GM12878 (cell line): ENCODE data around the gene RNF181. TPM values are rescaled to one million over a fixed set of nuclear protein-coding genes. Genes with fewer than 3 reads are reported as not detected.
"Not testable (repeated sequence)": the region's sequence is repeated elsewhere in the genome, so short reads cannot be mapped to it uniquely, and the experiment has no call there.

Source experiments
- ATAC-seq: fragments of 200-7000 bp; cut with Tn5 transposase; 3 replicates; pipeline ENCODE4 v1.9.1; 2020; ENCODE audit warnings: mild to moderate bottlenecking, moderate library complexity
- BruUV-seq: library from RNA; stranded (reverse); fragments of 400-500 nt; replicated peaks from 2 replicates; lab custom pipeline; 2021; lab: Mats Ljungman, UMichigan
- CTCF ChIA-PET: fragments of 300-600 bp; sonication (Branson Sonifier 250); formaldehyde crosslinking; extraction: SDS; loops from one replicate; lab custom pipeline; 2021; ENCODE audit warnings: inconsistent platforms; lab: Yijun Ruan, JAX
- POLR2A ChIA-PET: fragments of 350-600 bp; formaldehyde crosslinking; extraction: SDS; loops from one replicate; lab custom pipeline; 2021; ENCODE audit warnings: inconsistent platforms; lab: Charles Lee
- RAD21 ChIA-PET: fragments of 300-600 bp; sonication (Branson Sonifier 250); formaldehyde crosslinking; loops from one replicate; lab custom pipeline; 2023; ENCODE audit warnings: antibody characterized with exemption; ENCODE audit not compliant: unreplicated experiment; lab: Charles Lee
- SMC1A ChIA-PET: fragments of 300-600 bp; sonication (Branson Sonifier 250); formaldehyde crosslinking; loops from one replicate; lab custom pipeline; 2023; ENCODE audit not compliant: unreplicated experiment, uncharacterized antibody; lab: Charles Lee
- DNase-seq: peaks from one replicate; pipeline ENCODE4 v3.0.0-alpha.2; 2011; ENCODE audit warnings: low read depth, low spot score
- FAIRE-seq: peaks from 3 replicates; lab custom pipeline; 2011; peaks lifted over from hg19 to GRCh38; lab: Jason Lieb, UNC
- H2AFZ ChIP-seq: 2 replicates; pipeline ENCODE4 v1.6.0; 2011; ENCODE audit warnings: low read depth, low read length, control low read depth; ENCODE audit not compliant: control insufficient read depth
- H3K27ac ChIP-seq: 2 replicates; pipeline ENCODE4 v1.5.1; 2011; ENCODE audit warnings: control low read depth; ENCODE audit not compliant: control insufficient read depth, insufficient read depth
- H3K27me3 ChIP-seq, 2 experiments: replicated peaks in 1 of 2; 2 replicates each; pipeline versions ENCODE4 v1.6.0 to v1.6.1; 2011; ENCODE audit warnings: low read length in 1 of 2; ENCODE audit not compliant: control insufficient read depth in 2 of 2, insufficient read depth in 2 of 2
- H3K36me3 ChIP-seq, 2 experiments: 2 replicates each; pipeline ENCODE4 v1.5.1; 2011; ENCODE audit warnings: low read length in 1 of 2; ENCODE audit not compliant: control insufficient read depth in 2 of 2, insufficient read depth in 2 of 2
- H3K4me1 ChIP-seq: 2 replicates; pipeline ENCODE4 v1.6.1; 2011; ENCODE audit warnings: mild to moderate bottlenecking, low read length, moderate library complexity, mixed read lengths; ENCODE audit not compliant: control insufficient read depth, insufficient read depth
- H3K4me2 ChIP-seq: 2 replicates; pipeline ENCODE4 v1.6.0; 2011; ENCODE audit warnings: control low read depth; ENCODE audit not compliant: control insufficient read depth, insufficient read depth
- H3K4me3 ChIP-seq: fragments of 200-600 bp; sonication (generic); 2 replicates; pipeline ENCODE4 v1.5.1; 2016
- H3K79me2 ChIP-seq: 2 replicates; pipeline ENCODE4 v1.6.0; 2011; ENCODE audit warnings: low read length; ENCODE audit not compliant: control insufficient read depth, insufficient read depth
- H3K9ac ChIP-seq: 2 replicates; pipeline ENCODE4 v1.8.0; 2011; ENCODE audit warnings: low read length, control low read depth, mixed read lengths; ENCODE audit not compliant: control insufficient read depth, insufficient read depth
- H3K9me3 ChIP-seq: replicated peaks from 3 replicates; pipeline ENCODE4 v1.5.1; 2011; ENCODE audit warnings: mild to moderate bottlenecking, low read length; ENCODE audit not compliant: control insufficient read depth, insufficient read depth
- H4K20me1 ChIP-seq: 2 replicates; pipeline ENCODE4 v1.6.0; 2011; ENCODE audit not compliant: control insufficient read depth, insufficient read depth
- CBX5 ChIP-seq: sonication (generic); IDR thresholded peaks from 2 replicates; pipeline ENCODE4 v1.6.1; 2016; ENCODE audit warnings: low read depth, moderate library complexity, mild to moderate bottlenecking, inconsistent platforms
- ZNF687 ChIP-seq: fragments of 450-650 bp; IDR thresholded peaks from 2 replicates; pipeline ENCODE4 v1.6.1; 2017; ENCODE audit warnings: mild to moderate bottlenecking, moderate library complexity
- WGBS: methylation state at CpG from one replicate; pipeline ENCODE4 v1.1.6; 2016; ENCODE audit warnings: low lambda C conversion rate; ENCODE audit not compliant: insufficient replicate concordance, insufficient coverage; ENCODE audit errors: missing lambda C conversion rate; 5-methylcytosine and 5-hydroxymethylcytosine counted together
- in situ Hi-C: fragments of 300-500 bp; cut with MboI; formaldehyde crosslinking; loops from 9 replicates; pipeline ENCODE4 v1.14.3; 2018; ENCODE audit warnings: mixed read lengths
- intact Hi-C: fragments of 100-400 bp; cut with micrococcal nuclease; formaldehyde crosslinking; loops from one replicate; pipeline ENCODE4 v1.14.2; 2022; ENCODE audit not compliant: unreplicated experiment
- polyA plus RNA-seq, 11 experiments: library from polyadenylated mRNA; depleted of rRNA in 4 of 11; unstranded in 6 of 11; stranded (reverse) in 5 of 11; fragments of >200 nt; fragmentation: Nextera tagmentation in 4 of 11; fragmentation: Illumina TruSeq in 1 of 11; extraction: Ambion mirVana in 4 of 11; extraction: Trizol in 1 of 11; gene quantifications; 1 replicate in 1 of 11; 2 replicates in 10 of 11; pipeline versions ENCODE4 v1.2.1 to v1.2.3, GENCODE V29; 2011 to 2016; ENCODE audit warnings: inconsistent platforms in 2 of 11, missing spikeins in 2 of 11, low read depth in 1 of 11
- total RNA-seq, 4 experiments: library from RNA; depleted of rRNA in 3 of 4; stranded (reverse); fragments of >200 nt in 3 of 4; fragmentation: Illumina TruSeq in 1 of 4; extraction: Trizol in 1 of 4; gene quantifications; 2 replicates each; pipeline versions ENCODE4 v1.2.1 to v1.2.3, GENCODE V29; 2013 to 2021

The RNF181 gene
- total and polyA plus RNA-seq, 10 of the 15 experiments (the other 5 are each of a cell fraction or from before 2014, with no cell fraction given) = 101 to 409 (median 213) TPM

GRCh38 chr2:85591563-85591962 is 4.0 kb upstream of the RNF181 start (continued):
- TF ChIP-seq ZNF687 = no peak
- TF ChIP-seq CBX5 = no peak

- not testable (repeated sequence) for BruUV-seq
These were observed 3.2 kb upstream of the RNF181 start for GRCh38 chr2:85592299-85592698.

More at GRCh38 chr2:85592299-85592698, 3.2 kb upstream of the RNF181 start:
- H3K27ac ChIP-seq, H3K27me3 ChIP-seq, ATAC-seq, H3K9me3 ChIP-seq, H3K36me3 ChIP-seq, H4K20me1 ChIP-seq, H3K4me3 ChIP-seq, FAIRE-seq, RAD21 ChIA-PET, H3K4me1 ChIP-seq, H3K4me2 ChIP-seq, H2AFZ ChIP-seq, H3K9ac ChIP-seq, in situ Hi-C loops, DNase-seq, intact Hi-C loops: not testable (repeated sequence)
- H3K79me2 ChIP-seq = peaks cover 27% of the 10 kb centered on the region
- ChIA-PET CTCF (interaction anchor here (0.9 kb wide), 1 partner anchor 153 kb away, joined by 3 read pairs; no protein-coding TSS in a partner anchor), POLR2A (interaction anchor here (0.6 to 1.4 kb wide), 2 partner anchors 15 to 19 kb away, joined by 3 to 8 read pairs; partner anchors contain the start of genes C2orf68 and VAMP8), SMC1A (interaction anchor here (0.5 to 2.3 kb wide), 2 partner anchors 15 to 306 kb away, joined by 4 to 6 read pairs; partner anchors contain the start of gene VAMP8)
- 99% methylated on average over 9 of the region's 9 CpGs for WGBS
